ENCODE results near the gene MAPK7.
"Not testable (repeated sequence)": the region's sequence is repeated elsewhere in the genome, so short reads cannot be mapped to it uniquely, and the experiment has no call there.

MAPK7 gene

DNA sequence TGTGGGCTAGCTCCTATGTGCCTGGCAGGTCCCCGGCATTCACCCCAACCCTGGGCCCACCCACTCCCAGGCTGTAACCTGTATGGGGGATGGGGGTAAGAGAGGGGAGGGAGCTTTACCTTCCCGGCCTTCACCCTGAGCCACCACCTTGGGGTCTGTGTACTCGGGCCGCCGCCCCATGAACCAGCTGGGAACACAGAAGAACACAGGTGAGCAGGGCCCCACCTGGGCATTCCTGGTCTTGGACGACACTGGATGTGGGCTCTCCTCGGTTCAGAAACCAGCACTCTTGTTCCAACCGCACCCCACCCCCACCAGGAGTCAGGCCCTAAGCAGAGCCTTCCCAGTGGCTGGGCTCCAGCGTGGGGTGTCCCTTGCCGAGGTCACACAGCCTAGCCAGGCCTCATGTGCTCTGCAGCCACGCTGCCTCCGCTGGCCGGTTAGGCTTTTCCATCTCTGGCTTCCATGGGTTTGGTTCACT lies 34.6 kb upstream of the MAPK7 start:
- no peak for DNase-seq

- DNase-seq, result no peak
These were observed 33.8 kb upstream of the MAPK7 start for GRCh38 chr17:19344311-19345066.

DNA sequence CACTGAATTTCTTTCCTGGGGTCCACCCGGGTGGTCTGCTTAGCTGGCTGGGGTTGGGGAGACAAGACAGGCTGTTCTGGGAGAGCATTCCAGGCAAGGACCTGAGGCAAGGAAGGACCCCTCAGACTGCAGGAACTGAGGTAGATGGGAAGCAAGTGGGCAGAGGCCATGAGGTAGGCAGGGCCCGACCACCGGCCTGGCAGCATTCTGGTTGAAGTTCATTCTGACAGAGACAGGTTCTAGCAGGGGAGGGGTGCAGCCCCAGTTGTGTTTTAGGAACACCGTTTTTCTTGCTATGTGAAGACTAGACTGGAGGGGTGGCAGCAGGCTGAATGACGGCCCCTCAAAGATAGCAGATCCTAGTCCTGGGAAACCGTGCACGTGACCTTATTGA lies 33.2 kb upstream of the MAPK7 start:
- DNase-seq, result no peak

DNA sequence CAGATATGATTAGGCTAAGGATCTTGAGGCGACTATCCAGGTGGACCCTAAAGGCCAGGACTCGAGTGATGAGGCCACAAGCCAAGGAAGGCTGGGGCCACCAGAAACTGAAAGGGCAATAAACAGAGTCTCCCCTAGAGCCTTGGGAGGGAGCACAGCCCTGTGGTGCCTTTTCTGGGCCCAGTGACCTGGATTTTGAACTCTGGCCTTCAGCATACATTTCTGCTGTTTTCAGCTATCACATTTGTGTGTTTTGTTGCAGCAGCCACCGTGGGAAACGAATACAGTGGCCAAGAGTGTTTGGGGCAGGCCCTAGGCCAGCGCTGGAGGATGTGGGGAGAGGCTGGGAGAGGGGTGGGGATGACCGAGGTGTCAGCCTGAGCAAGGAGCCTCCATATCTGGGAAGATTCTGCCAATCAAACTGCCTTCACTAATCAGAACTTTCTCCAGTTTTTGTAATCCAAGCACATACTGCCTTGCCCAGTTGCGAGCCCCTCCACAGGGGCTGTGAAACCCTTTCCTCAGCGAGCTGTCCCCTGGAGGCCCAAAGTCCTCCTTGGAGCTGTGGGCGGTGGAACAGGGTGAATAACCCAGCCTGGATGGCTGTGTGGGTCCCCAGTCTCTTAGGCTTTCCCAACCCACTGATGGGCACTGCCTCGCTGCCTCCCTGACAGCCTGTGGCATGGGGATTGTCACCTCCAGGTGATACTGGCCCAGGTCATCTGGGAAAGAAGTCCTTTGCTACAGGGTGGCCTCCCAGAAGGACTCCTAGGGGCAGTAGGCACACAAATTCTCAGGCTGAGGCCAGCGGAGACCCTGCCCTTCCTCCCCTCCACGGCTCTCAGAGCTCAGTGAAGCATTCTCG lies 32.6 kb upstream of the MAPK7 start:
- no peak for DNase-seq

- no peak for DNase-seq
These were observed 31.7 kb upstream of the MAPK7 start for GRCh38 chr17:19346351-19347255.

DNA sequence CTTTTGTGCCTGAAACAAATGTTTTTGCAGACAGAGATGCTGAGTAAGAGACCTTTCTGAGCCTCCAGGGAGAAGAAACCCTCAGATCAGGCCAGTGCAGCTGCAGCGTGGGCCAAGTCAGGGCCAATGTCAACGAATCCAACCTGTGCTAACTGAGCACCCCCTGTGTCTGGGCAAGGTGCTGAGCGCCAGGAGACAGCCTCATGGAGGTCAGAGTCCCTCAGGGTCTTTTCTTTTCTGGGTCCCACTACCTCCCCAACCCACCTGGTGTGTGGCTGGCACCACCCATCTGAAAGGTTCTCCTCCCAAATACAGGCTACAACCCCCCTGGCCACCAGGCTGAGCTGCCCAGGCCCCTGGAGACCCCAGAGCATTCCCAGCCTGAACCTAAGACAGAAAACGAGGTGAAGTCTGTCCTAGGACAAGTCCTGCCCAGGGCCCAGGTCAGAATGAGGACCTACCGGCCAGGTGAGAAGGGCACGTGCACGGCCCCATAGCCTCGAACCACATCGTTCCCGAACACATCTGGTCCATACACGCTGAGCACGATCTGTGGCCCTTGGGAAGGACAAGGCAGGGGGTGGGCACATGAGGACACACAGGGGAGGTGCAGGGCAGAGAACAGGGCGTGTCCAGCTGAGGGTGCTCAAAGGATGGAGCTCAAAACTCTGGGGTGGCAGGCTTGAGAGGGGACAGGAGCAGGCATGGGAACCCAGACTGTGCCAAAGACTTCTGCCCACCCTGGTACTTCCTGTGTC lies 30.8 kb upstream of the MAPK7 start:
- no peak for DNase-seq

DNA sequence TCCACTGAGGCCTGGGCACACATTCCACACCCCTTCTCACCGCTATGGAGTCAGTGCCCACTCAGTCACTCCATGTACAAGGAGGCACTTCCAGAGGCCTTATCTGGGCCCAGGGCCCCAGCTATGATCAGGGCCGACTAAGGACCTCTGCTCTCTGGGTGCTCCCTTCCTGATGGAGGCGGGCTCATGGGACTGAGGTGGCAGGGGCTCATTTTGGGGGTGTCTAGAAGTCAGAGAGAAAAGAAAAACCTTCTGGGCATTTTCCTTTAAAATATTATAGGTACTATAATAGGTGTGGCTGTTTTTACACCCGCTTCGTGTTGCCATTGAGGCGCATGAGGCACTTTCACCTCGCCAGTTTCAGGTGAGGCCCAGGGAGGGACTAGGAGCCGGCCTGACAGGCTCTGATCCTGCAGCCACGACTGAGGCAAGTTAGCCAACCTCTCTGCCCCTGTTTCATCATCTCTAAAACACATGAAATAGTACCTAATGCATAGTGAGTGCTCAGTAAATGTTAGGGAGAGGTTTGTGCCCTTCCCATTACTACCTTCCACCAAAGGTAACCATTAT lies 30.1 kb upstream of the MAPK7 start:
- DNase-seq, result no peak

DNA sequence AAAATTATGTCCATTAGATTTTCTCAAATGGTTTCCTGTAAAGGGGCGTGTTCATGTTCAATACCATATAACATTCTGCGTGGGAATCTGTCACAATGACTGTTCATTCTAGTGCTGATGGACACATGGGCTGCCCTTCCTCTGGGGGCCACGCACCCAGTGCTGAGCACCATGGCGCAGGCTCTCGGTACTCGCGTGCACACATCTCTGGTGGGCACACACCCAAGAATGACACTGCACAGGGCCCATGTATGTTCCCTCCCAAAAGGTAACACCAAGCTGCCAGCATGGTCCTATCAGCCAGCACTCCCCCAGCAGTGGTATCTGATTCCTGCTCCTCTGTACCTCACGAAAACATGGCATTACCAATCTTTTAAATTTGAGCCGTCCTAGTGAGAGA lies 29.5 kb upstream of the MAPK7 start:
- DNase-seq, result no peak

DNA sequence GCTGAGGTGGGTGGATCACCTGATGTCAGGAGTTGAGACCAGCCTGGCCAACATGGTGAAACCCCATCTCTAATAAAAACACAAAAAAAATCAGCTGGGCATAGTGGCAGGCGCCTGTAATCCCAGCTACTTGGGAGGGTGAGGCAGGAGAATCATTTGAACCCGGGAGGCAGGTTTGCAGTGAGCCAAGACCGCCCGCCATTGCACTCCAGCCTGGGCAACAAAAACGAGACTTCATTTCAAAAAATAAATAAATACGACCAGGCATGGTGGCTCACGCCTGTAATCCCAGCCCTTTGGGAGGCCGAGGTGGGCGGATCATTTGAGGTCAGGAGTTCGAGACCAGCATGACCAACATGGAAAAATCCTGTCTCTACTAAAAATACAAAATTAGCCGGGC lies 24.9 kb upstream of the MAPK7 start:
- DNase-seq, result not testable (repeated sequence)

DNA sequence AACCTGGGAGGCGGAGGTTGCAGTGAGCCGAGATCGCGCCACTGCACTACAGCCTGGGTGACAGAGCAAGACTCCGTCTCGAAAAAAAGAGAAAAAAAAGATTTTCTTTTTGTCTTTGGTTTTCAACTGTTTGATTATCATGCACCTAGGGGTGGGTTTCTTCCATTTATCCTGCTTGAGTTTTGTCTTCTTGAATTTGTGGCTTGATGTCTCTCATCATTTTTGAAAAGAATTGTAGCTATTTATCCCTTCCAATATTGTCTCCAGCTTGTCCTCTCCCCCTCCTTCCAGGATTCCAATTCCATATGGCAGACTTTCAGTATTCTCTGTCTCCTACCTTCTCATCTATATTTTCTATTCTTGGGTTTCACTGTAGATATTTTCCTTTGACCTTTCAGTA lies 23.6 kb upstream of the MAPK7 start:
- DNase-seq, result no peak

- no peak for DNase-seq
These were observed 20.9 kb upstream of the MAPK7 start for GRCh38 chr17:19357351-19357750.

DNA sequence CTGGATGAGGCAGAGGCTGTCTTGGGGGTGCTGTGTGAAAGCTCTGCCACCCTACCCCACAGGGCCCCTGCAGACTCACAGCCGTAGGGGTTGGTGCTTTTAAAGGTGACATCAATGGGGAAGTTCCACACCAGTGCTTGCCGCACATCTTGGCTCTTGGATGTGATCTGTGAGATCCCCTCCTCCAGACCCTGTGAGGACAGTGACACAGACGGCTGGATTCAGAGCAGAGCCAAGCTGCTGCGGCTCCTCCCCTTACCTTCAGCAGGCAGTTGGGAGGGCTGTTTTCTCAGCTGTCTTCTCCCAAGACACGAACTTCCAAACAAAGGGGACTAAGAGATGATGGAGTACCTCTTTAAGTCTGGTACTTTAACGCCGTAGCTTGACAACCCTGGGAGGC lies 20.5 kb upstream of the MAPK7 start:
- DNase-seq, result no peak

DNA sequence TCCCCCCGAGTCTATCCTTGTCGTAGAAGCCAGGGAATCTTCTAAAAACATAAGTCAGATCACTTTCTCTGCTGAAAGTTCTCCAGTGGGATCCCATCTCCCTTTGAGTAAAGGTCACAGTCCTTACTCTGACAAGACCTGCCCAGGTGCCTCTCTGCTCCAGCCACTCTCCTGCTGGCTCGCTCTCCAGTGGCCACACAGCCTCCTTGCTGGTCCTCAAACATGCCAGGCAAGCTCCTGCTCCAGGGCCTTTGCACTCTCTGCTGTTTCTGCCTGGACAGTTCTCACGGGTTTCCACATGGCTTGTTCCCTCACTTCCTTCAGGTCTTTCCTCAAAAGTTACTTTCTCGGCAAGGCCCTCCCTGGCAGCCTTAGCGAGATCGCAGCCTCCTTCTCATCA lies 19.1 kb upstream of the MAPK7 start:
- DNase-seq, result no peak

GRCh38 chr17:19359856-19360255 lies 18.4 kb upstream of the MAPK7 start:
- no peak for DNase-seq

DNA sequence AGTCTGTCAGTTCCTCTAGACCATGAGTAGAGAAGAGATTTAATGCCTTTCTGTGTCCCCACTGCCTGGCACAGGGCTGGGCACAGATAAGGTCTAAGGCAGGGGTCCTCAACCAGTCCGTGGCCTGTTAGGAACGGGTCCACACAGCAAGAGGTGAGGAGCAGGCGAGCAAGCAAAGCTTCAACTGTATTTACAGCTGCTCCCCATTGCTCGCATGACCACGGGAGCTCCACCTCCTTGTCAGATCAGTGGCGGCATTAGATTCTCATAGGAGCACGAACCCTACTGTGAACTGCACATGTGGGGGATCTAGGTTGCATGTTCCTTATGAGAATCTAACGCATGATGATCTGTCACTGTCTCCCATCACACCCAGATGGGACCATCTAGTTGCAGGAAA lies 17.5 kb upstream of the MAPK7 start:
- DNase-seq, result no peak

DNA sequence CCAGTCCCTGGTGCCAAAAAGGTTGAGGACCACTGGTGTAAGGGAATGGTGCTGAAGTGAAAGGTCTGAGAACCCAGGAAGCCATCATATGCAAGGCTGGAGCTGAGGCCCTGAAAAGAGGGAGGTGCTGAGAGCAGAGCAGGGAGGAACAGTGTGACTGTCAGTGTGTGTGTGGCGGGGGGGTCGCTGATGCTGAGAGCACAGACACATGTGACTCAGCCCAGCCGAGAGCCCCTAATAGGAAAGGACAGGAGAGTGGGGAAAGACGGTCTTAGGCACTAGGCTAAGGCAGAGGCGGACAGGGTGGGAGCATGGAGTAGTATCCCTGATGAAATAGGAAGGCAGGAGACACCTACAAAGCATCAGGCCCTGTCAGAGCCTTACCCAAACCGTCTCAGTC lies 17.0 kb upstream of the MAPK7 start:
- no peak for DNase-seq

GRCh38 chr17:19361944-19362276 lies 16.4 kb upstream of the MAPK7 start:
- no peak for DNase-seq

DNA sequence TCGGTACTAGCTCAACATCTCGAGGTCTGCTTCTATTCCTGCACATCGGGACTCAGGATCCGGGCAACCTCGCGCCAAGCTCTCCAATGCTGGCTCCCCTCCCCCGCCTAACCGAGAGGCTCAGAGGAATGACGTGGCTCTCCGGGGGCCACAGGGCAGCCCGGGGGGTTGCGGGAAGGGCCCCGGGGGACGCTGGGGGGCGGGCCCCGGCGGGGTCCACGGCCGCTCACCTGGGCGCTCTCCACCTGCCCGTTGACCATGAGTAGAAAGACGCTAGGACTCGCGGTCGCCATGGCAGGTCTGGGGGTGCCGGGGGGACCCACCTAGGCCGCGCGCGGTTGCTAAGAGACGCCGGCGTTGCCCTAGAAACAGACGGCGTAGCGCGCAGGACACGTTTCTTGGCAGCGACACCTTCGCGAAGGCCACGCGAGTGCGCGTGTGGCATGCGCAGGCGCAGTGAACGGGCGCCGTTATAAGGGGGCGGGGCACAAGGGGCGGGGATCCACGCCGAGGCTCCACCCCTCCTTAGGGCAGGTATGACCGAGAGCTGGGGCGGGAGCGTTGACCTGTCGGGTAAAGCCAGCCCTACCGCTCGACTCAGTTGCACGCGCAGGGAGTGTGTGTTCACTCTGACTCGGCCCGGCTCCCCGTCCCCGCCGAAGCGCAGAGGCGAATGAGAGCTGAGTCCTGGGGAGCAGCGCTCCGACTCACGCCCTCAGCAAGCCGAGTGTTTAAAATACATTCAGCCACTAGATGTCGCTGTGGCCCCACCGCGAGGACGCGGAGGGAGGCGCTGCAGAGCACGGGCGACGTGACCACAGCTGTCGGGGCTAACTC lies 15.8 kb upstream of the MAPK7 start, which contains the start of gene B9D1:
TSS of gene B9D1 (minus strand) at position 447 of the 837 bp plus-strand sequence. CDS start at position 293, 154 bp downstream.
- DNase-seq, result peak; percentile 75

- DNase-seq, result no peak
These were observed 15.2 kb upstream of the MAPK7 start for GRCh38 chr17:19363114-19363438.

DNA sequence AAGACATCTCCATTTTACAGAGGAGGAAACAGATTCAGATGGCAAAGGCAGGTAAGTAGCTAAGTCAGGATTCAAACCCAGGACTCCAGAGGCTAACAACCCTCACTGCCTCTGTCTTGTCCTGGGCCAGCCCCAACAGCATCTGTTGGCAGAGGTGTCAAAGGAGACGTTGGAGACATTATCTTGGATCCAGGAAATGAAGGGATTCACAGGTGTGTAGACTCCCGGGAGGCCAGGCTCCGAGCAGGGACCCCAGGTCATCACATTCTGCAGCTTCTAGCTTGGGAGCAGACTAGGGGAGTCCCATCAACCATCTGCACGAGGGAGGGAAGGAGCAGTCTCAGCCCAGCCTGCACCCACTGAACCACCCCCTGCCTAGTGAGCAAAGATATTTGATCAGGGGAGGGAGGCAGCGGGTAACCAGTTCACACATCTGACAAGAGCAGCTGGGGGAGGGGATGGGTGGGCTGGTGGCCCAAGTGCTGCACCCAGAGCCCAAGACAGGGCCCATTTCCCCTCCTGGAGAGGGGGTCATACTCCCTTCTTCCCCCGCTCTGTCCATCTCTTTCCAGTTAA lies 14.8 kb upstream of the MAPK7 start:
- DNase-seq, result no peak
